Cortex of kidney (tissue), 1 donor: ENCODE data around the gene GPC4.
"Not testable (repeated sequence)": the region's sequence is repeated elsewhere in the genome, so short reads cannot be mapped to it uniquely, and the experiment has no call there.

ENCODE experiments used
- DNase-seq: peaks from one replicate; lab custom pipeline; 2025; lab: John Stamatoyannopoulos, UW

The GPC4 gene

DNA sequence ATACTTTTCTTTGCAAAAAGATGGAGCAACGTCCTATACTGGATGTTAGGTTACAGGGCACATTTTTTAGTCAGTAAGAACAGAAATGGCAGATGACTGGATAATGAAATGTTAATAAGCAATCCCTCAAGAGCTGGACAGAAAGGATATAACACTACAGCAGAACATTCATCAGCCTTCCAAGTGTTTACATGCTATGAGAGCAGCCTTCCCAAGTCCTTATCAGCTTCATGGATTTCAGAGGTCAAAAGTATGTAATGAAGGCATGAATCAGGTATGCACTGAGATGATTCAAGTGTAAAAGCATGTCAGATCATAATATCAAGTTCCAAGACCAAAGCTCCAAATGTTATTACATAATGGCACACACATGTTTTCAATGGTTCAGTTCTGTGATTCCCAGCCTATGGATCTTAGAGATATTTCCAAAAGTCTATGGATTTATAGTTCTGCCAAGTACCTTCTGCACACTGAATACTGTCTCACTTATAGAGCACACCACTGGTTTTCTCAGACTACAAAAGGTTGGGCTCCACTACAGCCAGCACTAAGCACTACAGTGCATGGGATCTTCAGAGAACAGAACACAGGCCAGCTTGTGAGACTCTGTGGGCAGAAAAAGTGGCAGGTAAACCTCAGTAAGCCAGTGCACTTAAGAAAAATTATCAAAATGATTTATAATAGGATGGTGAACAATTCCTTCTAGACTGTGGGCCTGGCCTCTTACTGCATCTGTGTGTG, 49.2 kb downstream of the GPC4 start:
- no peak for DNase-seq

DNA sequence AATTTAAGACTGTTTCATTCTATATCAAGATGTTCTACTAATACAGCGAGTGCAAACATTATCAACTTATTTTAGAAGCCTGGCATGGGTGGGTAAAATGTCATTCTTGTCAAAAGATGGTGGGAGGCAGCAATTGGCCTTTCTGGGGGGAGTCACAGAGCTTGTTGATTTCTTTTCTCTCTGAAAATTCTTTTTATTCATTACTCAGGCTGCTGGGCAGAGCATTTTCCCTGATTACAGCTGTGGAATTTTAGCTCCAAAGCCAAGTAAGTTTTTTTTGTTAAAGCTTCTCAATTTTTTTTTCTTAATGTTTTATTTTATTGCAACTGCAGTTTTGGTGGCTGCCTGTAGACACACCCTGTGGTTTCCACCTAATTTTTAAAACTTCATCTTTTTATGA, 50.4 kb downstream of the GPC4 start:
- DNase-seq, result no peak

DNA sequence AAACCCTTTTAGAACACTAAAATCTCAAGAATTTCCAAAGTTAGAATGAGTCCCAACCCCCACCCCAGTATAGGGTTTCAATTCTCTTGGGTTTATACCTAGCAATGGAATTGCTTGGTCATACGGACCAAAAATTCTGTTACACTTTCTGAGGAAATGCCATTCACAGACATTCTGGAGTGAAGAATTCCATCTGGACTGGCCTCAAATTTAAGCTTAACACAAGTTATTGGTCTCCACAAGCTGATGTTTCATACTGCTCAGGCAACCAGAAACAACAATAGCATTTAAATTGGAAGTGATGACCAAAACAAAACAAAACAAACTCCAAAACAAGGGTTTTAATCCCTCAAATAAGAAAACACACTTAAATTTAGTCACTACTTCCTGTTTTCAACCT, 51.1 kb downstream of the GPC4 start:
- DNase-seq, result no peak

DNA sequence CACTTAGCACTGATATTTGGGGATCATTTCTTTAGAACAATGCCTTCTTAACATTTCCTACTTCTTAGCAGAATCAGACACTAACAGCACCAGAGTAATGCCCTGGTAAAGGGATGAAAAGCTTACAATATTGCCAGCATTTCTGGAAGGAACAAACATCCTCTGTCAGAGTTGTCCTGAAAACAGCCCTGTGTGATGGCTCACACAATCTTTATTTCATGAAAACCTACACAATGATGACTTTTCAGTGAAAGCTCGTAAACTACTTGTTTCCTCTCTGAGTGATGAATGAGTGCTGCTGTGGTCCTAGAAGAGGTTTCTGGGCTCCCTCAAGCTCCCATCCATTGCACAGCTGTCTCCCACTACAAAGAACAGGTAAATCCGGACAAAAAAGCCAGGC, 52.8 kb downstream of the GPC4 start:
- no peak for DNase-seq

DNA sequence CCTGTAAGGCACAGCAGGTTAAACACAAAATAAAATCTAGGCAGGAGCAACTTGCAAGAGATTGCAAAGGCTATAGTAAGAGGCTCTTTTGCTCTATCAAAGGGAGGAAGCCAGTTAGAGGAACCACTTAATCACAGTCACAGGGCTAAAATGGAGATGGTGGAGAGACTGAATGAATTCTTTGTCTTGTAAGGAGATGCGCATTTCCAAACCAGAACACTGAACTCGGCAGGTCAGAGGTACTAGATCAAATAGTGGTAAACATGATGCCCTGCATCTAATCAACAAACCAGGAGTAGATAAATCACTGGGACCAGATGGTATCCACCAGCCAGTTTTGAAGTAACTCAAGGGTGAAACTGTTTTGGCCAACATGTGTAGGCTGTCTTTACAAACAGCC, 55.8 kb downstream of the GPC4 start:
- no peak for DNase-seq

DNA sequence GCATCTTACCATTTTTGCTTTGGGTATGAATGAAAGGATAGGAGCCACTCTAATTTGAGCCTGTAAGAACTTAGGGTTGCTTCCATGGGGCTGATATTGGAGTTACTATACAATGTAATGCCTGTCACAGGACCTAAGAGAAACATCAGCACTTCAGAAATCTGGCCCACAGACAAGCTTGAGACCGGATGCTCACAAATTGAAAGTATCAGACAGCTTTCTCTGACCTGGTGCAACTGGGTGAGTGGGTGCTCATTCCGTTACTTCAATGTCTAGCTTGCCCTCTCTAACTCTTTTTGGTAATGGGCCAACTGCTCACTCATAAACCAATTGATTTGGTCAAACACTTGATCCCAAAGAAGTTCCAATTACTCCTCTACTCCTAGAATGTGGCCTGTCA, 62.1 kb downstream of the GPC4 start:
- DNase-seq, result no peak

DNA sequence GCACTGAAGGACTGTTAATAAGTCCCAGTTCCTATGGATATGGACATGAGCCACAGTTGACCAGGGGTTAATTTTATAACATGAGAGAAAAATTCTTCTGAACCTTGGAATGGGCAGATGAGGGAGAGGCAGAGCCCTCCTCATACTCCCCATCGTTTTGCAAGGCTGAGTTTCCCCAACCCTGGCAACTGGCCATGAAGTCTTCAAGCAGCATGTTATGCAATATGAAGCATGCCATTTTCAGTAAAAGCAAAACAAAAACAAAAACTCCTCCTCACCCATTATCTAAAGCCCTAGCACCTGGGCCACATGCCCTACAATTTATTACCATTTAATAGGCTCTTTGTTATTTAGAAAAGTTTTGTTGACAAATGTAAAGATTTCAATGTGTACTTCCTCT, 64.5 kb downstream of the GPC4 start:
- no peak for DNase-seq

DNA sequence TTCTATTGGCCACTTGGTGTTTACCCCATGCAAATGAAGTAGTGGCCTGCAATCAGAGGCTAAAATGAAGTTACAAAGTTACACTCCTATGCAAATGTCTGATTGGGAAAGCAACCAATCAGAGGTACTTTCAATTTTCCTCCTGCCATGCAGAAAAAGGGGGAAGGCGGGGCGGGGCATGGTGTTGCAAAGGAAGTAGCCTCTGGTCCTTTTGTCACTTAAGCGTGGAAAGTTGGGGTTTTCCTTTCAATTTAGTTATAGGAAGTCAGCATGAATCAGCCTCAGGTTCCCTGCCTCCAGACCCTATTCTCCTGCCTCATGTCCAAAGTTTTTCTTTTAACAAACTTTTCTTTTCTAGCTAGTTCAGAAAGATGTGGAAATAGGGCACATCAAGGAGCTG, 69.3 kb downstream of the GPC4 start:
- no peak for DNase-seq

DNA sequence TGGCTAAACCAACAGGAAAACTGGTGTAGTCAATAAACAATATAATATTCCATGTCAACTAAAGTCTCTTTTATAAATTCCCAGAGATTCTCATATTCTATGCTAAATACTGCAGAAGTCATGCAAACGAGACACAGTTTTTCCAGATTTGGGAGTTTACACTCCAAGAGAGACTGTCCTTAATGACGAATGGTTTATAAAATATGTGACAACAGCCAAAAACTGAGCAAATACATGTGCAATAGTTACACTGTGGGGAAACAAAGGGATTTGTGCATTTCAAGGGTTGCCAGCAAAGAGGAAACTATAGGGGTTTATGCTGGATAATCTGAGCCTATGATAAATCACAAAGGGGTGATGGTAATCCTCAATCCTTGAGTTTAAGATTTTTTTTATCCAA, 75.7 kb downstream of the GPC4 start:
- no peak for DNase-seq

DNA sequence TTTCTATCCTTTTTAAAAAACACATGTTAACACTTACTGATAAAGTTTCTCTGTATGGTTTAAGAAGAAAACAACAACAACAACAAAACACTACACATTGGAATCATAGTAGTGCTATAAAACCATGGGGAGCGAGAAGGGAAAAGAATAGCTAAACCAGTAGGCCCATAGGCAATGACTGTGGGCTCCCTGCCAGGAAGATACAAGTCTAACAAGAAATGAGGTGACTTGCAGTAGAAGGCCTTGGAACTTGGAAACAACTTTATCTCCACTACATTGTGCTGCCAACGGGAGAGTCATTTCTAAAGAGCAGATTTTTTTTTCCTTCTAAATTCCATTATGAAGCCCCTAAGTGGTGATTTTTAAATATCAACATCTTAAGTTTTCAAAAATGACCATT, 78.0 kb downstream of the GPC4 start:
- no peak for DNase-seq

DNA sequence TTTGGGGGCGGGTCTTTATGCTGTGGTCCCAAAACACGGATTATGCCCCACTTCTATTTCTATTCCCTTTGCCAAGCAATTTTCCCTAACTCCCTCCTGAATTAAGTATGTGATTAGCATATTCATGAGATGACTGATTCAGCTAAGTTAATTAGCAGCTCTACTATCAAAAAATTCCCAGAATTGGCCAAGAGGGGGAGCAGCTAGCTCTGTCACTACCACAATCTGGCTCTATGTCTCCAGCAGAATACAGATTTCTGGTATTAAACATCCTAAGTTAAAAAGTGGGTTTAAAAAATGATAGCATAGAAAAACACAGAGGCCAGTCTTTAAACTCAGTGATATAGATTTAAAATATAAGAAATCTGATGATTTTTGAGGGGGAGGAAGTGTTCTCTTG, 80.3 kb downstream of the GPC4 start:
- no peak for DNase-seq

DNA sequence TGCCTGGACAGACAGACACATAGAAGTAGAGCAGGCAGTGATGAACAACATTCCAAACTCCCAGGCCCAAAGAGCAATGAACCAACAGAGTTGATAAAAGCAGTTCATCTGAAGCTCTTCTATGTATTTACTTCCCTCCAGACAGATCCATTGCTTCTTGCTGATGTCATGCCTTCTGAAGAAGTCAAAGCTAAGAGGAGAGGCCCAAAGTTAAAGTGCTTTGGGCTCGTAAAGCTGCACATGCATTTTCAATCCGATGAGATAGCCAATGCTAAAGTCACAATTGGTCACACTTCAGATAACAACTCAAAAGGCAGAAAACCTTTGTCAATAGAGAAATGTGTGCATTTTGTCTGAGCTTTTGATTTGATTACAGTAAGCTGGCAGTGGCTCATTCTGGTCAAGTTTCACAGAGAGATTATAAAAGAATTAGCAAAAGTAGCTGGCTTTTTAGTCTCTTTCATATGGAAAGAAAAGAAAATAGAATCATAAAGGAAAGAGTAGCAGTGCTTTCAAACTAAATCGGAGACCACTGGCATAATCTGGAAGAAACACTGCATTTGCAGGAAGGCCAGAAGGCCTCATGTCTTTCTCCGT, 82.0 kb downstream of the GPC4 start:
- no peak for DNase-seq

DNA sequence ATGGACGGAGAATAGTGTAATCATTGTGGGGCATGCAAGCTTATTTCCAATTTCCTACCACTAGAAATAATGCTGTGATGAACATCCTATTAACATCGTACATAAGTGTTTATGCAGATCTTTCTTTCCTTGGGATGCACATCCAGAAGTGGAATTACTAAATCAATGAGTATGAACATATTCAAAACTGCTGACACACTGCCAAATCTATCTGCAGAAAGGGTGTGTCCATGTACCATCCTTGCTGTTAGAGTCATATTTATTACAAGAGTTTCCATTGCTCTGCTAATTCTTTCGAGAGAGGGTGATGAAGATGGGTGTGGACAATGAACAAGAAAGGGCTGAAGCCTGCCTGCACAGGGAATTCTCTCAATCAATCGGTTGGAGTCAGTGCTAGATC, 82.6 kb downstream of the GPC4 start:
- no peak for DNase-seq

DNA sequence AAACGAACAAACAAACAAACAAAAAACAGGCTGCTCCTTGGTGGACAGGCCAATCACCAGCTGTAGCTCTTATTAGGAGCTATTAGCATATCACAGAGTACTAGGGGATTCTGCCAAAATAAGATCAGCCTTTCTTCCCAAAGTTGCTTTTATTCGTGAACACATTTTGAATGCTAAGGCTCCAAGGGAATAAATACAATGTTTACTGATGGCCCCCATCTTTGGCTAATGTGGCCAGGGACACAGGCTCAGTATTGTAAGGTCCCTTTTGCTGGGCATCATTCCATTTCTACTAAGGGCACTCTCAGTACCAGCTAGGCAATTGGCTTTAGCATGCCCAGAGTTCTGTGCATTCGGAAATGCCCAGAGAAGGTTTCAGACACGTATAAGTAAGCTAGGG, 84.3 kb downstream of the GPC4 start:
- DNase-seq, result no peak

DNA sequence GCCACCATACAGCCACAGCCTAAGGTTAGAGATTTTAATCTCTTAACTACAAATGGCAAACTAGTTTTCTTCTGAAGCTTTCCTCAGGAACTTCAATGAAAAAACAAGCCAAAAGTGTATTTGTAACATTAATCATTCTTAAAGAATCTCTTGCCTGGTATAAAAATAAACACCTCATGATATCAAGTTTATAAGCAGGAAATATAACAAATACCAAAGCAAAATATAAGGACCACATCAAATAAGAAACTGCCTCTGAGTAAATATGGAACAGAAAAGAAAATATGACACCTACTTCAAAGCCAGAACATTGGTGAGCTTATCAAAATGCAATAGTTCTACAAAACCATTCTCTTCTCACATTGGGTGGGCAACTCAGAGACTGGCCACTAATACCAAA, 89.9 kb downstream of the GPC4 start:
- DNase-seq, result no peak

DNA sequence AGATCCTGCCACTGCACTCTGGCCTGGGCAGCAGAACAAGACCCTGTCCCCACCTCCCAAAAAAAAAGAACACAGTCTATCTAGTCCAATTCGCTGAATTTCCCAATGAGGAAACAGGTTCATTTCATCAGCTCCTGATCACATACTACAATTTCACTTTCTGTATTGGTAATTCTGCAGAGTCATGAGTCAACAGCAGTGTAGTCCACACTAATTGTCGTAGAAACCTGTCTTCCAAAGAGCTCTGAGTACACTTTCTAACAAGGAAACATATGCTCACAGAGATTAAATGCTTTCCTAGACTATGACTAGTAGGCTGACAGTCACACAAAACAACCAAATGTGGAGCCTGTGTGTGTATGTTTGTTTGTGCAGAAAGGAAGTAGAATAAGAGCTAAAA, 91.9 kb downstream of the GPC4 start:
- no peak for DNase-seq

DNA sequence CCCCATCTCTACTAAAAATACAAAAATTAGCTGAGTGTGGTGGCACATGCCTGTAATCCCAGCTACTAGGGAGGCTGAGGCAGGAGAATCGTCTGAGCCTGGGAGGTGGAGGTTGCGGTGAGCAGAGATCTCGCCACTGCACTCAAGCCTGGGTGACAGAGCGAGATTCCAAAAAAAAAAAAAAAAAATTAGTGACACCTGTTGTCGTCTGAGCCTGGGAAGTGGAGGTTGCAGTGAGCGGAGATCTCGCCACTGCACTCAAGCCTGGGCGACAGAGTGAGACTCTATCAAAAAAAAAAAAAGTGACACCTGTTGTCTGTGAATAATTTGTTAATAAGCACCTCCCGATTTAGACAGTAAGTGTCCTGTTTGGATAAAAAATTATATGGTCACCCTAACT, 93.0 kb downstream of the GPC4 start:
- DNase-seq, result not testable (repeated sequence)

DNA sequence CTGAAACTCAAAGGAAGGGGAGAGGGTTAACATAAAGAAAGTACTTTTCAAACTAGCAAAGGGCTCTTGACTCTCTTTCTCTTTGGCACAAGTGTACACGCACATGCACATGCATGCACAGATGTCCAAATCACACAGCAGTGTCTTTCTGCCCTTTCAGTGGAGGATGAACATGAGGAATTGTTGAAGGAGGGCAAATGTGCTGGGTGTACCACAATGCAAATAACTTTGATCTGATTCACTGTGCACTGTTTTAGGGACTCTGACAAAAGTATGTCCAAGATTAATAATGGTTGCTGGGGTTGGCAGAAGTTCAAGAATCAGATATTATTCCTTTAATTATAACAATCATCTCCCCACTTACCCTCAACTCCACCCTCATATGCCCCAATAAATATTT, 93.8 kb downstream of the GPC4 start:
- no peak for DNase-seq

DNA sequence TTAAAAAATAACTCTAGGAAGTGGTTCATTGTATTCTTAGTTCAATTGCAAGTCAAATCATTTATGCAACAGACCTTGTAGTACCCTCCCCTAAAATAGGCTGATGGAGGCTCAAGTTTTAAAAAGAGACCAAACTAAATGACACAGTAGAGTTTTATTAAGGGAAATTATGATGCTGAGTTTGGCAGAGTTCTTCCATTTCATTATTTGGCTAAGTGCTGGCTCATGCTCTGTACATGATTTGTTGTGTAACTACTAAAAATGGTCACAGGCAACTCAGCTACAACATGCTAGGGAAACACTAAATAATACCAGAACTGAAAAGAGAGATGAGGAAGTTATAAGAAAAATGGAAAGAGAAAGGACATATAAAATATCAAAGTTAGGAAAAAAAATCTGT, 101.0 kb downstream of the GPC4 start:
- DNase-seq, result no peak

DNA sequence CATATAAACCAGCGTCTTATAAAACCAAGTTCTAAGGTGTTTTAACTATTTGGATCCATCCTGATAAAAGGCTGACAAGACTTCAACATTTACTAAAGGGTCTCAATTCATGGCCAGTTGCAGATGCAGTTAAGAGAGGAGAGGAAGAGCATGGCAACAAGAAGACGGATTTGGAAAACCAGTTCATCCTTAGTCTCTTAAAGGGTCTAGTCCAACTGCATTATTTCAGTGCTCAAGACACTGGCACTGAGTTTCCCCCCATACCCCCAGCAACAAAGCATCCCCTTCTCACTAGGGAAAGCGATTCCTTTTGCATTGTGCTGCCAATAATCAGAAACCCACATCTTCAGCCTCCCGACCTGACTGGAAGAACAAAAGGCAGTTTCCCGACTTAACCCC, 106.8 kb downstream of the GPC4 start:
- no peak for DNase-seq

DNA sequence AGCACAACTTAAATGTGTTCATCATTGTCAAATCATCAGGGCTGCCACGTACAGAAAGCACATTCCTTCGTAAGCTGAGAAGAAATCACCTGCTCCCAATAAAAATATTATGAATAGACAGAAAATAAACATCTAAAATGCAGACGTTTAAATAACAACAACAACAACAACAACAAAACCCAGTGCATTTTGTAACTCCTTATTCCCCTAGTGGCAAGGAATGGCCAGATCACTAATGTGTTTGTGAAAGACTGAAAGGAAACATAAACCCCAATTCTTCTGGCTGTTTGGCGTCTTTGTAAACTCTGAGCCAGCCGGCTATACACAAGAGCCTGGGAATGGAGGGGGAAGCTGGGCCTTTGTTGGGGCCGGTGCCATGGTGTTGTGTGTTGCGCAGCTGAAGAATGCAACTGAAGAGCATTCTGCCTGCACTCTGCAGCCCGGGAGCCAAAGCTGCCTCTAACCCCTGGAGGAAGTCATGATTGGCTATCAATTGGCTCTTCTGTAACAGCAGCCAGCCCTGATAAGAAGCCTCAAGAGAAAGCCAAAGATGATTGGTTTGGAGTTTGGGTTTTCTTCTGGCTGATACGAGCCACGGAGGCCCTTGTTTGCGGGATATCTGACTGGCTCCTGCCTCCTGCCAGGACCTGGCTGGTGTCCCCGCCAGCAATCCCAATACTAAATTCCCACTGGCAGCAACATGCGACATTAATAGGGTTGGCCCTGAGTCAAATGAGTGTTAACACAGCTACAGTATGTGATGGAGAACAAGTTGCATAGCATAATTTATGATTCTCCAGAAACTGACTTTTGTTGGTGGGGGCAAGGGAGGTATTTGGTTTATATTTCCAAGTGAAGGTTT, 107.4 kb downstream of the GPC4 start:
- no peak for DNase-seq

DNA sequence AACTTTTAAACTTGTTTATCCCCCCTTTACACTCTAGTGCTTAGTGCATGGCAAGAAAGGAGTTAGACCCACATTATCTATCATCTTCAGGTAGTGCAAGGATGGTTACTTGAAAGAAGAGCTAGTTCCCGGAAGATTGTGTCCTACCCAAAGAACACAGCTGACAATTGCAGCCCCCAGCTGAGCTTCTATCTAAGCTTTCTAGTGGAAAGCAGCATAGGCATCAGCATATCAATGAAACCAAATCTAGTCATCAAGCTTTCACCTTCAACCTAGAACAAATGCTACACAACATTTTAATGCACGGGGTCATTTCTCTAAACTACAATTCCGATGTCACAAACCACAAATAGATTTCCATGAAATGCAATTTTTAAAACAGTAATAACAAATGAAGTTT, 108.2 kb downstream of the GPC4 start:
- DNase-seq, result no peak

DNA sequence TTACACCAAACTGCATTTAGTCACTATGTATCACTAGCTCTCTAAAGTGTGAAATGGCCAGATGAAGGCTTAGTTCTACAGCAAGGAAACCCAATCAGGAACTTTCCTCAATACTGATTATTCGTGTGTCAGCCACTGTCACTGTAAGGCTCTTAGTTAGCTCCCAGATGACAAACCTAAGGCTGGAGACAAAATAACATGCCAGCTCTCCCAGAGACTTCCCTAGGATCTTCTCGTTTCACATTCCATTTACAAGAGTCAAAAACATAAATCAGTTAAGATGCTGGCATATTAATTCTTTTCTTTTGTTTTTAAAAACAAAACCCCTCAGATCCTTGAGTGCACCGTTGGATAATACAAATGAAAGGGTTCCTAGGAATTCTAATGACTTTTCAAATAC, 109.0 kb downstream of the GPC4 start:
- no peak for DNase-seq
